NCI-H446 treated with DMSO at 0.1 percent for 48 hours (cell line): Measurements from ENCODE around the gene ARRB1.
A peak's percentile ranks its signal among the peaks of the same experiment; 100 is the strongest.
"Not testable (repeated sequence)": the region's sequence is repeated elsewhere in the genome, so short reads cannot be mapped to it uniquely, and the experiment has no call there.

ENCODE experiments used
- DNase-seq: peaks from one replicate; lab custom pipeline; 2025; lab: John Stamatoyannopoulos, UW

Gene ARRB1

GRCh38 chr11:75371949-75372876 is 20.8 kb upstream of the ARRB1 start:
- DNase-seq: no peak

GRCh38 chr11:75369560-75370255 is 18.2 kb upstream of the ARRB1 start:
- DNase-seq: no peak

GRCh38 chr11:75366826-75367225 is 15.4 kb upstream of the ARRB1 start:
- DNase-seq: not testable (repeated sequence)

- DNase-seq: no peak
Observed at GRCh38 chr11:75365711-75366181, 14.3 kb upstream of the ARRB1 start.

GRCh38 chr11:75362285-75362684 is 10.8 kb upstream of the ARRB1 start:
- not testable (repeated sequence) for DNase-seq

- no peak for DNase-seq
Observed at GRCh38 chr11:75356613-75357012, 5.2 kb upstream of the ARRB1 start.

- peak; percentile 19 for DNase-seq
Observed at GRCh38 chr11:75355051-75355450, 3.6 kb upstream of the ARRB1 start.

GRCh38 chr11:75352588-75353206 is 1.2 kb upstream of the ARRB1 start:
- DNase-seq: no peak

- DNase-seq: no peak
Observed at GRCh38 chr11:75351791-75352587, 528 bp upstream of the ARRB1 start.

- DNase-seq: no peak
Observed at GRCh38 chr11:75350743-75351540, 519 bp downstream of the ARRB1 start.

- no peak for DNase-seq
Observed at GRCh38 chr11:75350122-75350742, 1.2 kb downstream of the ARRB1 start.

- no peak for DNase-seq
Observed at GRCh38 chr11:75349521-75350116, 1.8 kb downstream of the ARRB1 start.

- peak; percentile 78 for DNase-seq
Observed at GRCh38 chr11:75347781-75348566, 3.5 kb downstream of the ARRB1 start.

- peak; percentile 52 for DNase-seq
Observed at GRCh38 chr11:75346912-75347647, 4.4 kb downstream of the ARRB1 start.

- no peak for DNase-seq
Observed at GRCh38 chr11:75346296-75346695, 5.2 kb downstream of the ARRB1 start.

GRCh38 chr11:75345455-75346160 is 5.9 kb downstream of the ARRB1 start:
- no peak for DNase-seq

GRCh38 chr11:75344761-75345454 is 6.6 kb downstream of the ARRB1 start:
- DNase-seq: no peak
